GM12892 (cell line): ENCODE results near the gene GUCY2D.
"Not testable (repeated sequence)": the region's sequence is repeated elsewhere in the genome, so short reads cannot be mapped to it uniquely, and the experiment has no call there.

Source experiments
- POLR2A ChIP-seq: IDR thresholded peaks from 2 replicates; pipeline ENCODE4 v1.6.1; 2011; ENCODE audit warnings: low read depth, low read length, control low read depth
- POLR2AphosphoS5 ChIP-seq: IDR thresholded peaks from 2 replicates; pipeline ENCODE4 v1.6.1; 2011; ENCODE audit warnings: low read depth, low read length, control low read depth
- TAF1 ChIP-seq: IDR thresholded peaks from 2 replicates; pipeline ENCODE4 v1.6.1; 2011; ENCODE audit warnings: low read depth, mild to moderate bottlenecking, control low read depth, low read length, borderline replicate concordance

DNA sequence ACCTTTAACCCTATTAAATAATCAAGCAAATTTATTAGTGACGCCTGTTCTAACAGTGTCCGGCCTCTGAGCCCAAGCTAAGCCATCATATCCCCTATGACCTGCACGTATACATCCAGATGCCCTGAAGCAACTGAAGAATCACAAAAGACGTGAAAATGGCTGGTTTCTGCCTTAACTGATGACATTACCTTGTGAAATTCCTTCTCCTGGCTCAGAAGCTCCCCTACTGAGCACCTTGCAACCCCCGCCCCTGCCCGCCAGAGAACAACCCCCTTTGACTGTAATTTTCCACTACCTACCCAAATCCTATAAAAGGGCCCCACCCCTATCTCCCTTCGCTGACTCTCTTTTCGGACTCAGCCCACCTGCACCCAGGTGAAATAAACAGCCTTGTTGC lies 59.4 kb downstream of the GUCY2D start:
- TF ChIP-seq POLR2A, POLR2AphosphoS5, TAF1: not testable (repeated sequence)
